Hepatocyte (in vitro differentiated cells): ENCODE measurements around the gene SMIM24. TPM values are rescaled to one million over a fixed set of nuclear protein-coding genes. Genes with fewer than 3 reads are reported as not detected.

Experiments
- DNase-seq: peaks from one replicate; pipeline ENCODE4 v3.0.0-alpha.2; 2016; ENCODE audit warnings: low spot score
- H2AFZ ChIP-seq: fragments of 200-600 bp; sonication (generic); 2 replicates; pipeline ENCODE4 v1.6.0; 2016; ENCODE audit warnings: antibody characterized with exemption, mild to moderate bottlenecking
- H3K27ac ChIP-seq: fragments of 200-600 bp; sonication (generic); 2 replicates; pipeline ENCODE4 v1.5.1; 2016; ENCODE audit warnings: mild to moderate bottlenecking
- H3K27me3 ChIP-seq: fragments of 200-600 bp; sonication (generic); 2 replicates; pipeline ENCODE4 v1.6.1; 2016
- H3K36me3 ChIP-seq: fragments of 200-600 bp; sonication (generic); replicated peaks from 2 replicates; pipeline ENCODE4 v1.5.1; 2016; ENCODE audit warnings: low read depth; ENCODE audit not compliant: insufficient read depth
- H3K4me1 ChIP-seq: fragments of 200-600 bp; sonication (generic); 2 replicates; pipeline ENCODE4 v1.5.1; 2016; ENCODE audit warnings: mild to moderate bottlenecking, moderate library complexity; ENCODE audit not compliant: insufficient read depth
- H3K4me2 ChIP-seq: fragments of 200-600 bp; sonication (generic); 2 replicates; pipeline ENCODE4 v1.6.0; 2016
- H3K4me3 ChIP-seq: fragments of 200-600 bp; sonication (generic); 2 replicates; pipeline ENCODE4 v1.5.1; 2016; ENCODE audit warnings: mild to moderate bottlenecking
- H3K79me2 ChIP-seq: fragments of 200-600 bp; sonication (generic); 2 replicates; pipeline ENCODE4 v1.6.0; 2017; ENCODE audit warnings: mild to moderate bottlenecking
- H3K9me2 ChIP-seq: fragments of 200-600 bp; sonication (generic); replicated peaks from 2 replicates; pipeline ENCODE4 v1.6.0; 2017; ENCODE audit warnings: mild to moderate bottlenecking; ENCODE audit not compliant: insufficient read depth
- H3K9me3 ChIP-seq: fragments of 200-600 bp; sonication (generic); 2 replicates; pipeline ENCODE4 v1.5.1; 2016; ENCODE audit warnings: low read depth, mild to moderate bottlenecking
- H4K20me1 ChIP-seq: fragments of 200-600 bp; sonication (generic); 2 replicates; pipeline ENCODE4 v1.6.0; 2016; ENCODE audit warnings: mild to moderate bottlenecking; ENCODE audit not compliant: insufficient read depth, poor library complexity, severe bottlenecking
- EZH2 ChIP-seq: fragments of 200-600 bp; sonication (generic); IDR thresholded peaks from 2 replicates; pipeline ENCODE4 v1.6.1; 2016; ENCODE audit warnings: antibody characterized with exemption, mild to moderate bottlenecking, borderline replicate concordance
- EZH2phosphoT487 ChIP-seq: fragments of 200-600 bp; sonication (generic); IDR thresholded peaks from one replicate; pipeline ENCODE4 v1.6.1; 2018; ENCODE audit warnings: antibody characterized with exemption, mild to moderate bottlenecking, low read depth, moderate library complexity; ENCODE audit not compliant: unreplicated experiment, severe bottlenecking
- WGBS: methylation state at CpG from one replicate; pipeline ENCODE4 v1.1.6; 2016; ENCODE audit warnings: low lambda C conversion rate; ENCODE audit errors: missing lambda C conversion rate; 5-methylcytosine and 5-hydroxymethylcytosine counted together
- polyA plus RNA-seq: library from polyadenylated mRNA; unstranded; fragments of >200 nt; fragmentation: Nextera tagmentation; extraction: Ambion mirVana; gene quantifications from 2 replicates; pipeline ENCODE4 v1.2.1, GENCODE V29; 2016
- total RNA-seq: library from RNA; depleted of rRNA; stranded (reverse); fragments of >200 nt; gene quantifications from 2 replicates; pipeline ENCODE4 v1.2.3, GENCODE V29; 2014
- TF ChIP-seq, protein P1 (sequence below): fragments of 200-600 bp; sonication (generic); IDR thresholded peaks from 2 replicates; pipeline ENCODE4 v1.5.1; 2016; ENCODE audit warnings: antibody characterized with exemption, mild to moderate bottlenecking; ENCODE audit not compliant: poor library complexity

SMIM24 gene
- total and polyA plus RNA-seq, 2 experiments from 2014 or later: 81.2 to 151 TPM

DNA sequence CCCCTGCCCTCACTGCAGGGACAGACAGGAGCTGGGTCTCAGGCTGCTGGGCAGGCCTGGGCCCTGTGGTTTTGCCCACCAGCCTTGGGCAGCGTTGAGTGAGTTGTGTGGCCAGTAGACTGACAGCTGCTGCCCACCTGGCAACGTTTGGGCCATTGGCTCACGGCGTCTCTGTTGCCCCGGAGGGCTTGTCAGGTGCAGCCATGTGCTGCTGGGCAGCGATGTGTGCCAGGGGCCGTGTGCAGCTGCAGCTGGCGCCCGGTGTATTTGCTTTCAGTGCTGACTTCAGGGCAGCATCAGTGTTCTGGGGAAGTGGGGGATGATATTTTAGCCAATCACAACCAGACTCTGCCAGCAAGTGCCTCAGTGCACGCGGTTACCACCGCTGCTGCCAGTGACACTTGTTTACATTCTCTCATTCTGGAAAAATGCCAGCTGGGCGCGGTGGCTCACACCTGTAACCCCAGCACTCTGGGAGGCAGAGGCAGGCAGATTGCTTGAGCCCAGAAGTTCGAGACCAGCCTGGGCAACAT, 36.4 kb upstream of the SMIM24 start:
- H3K9me2 ChIP-seq: no peaks in the 10 kb centered on the region
- 87% methylated on average over 15 of the region's 15 CpGs for WGBS
- peaks cover 7% of the 10 kb centered on the region for H3K4me1 ChIP-seq

GRCh38 chr19:3515891-3516422, 35.6 kb upstream of the SMIM24 start:
- peaks cover 100% of the 10 kb centered on the region for H4K20me1 ChIP-seq
- H3K4me1 ChIP-seq: peaks cover 7% of the 10 kb centered on the region
- TF ChIP-seq, protein P1, sequence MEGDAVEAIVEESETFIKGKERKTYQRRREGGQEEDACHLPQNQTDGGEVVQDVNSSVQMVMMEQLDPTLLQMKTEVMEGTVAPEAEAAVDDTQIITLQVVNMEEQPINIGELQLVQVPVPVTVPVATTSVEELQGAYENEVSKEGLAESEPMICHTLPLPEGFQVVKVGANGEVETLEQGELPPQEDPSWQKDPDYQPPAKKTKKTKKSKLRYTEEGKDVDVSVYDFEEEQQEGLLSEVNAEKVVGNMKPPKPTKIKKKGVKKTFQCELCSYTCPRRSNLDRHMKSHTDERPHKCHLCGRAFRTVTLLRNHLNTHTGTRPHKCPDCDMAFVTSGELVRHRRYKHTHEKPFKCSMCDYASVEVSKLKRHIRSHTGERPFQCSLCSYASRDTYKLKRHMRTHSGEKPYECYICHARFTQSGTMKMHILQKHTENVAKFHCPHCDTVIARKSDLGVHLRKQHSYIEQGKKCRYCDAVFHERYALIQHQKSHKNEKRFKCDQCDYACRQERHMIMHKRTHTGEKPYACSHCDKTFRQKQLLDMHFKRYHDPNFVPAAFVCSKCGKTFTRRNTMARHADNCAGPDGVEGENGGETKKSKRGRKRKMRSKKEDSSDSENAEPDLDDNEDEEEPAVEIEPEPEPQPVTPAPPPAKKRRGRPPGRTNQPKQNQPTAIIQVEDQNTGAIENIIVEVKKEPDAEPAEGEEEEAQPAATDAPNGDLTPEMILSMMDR: no peak
- TF ChIP-seq EZH2phosphoT487 (no peak), EZH2 (no peak)
- H3K36me3 ChIP-seq: no peaks in the 10 kb centered on the region
- DNase-seq: no peak
- no peak overlapping the region for H3K4me3 ChIP-seq
- H2AFZ ChIP-seq: no peak overlapping the region
- peaks cover 100% of the 10 kb centered on the region for H3K79me2 ChIP-seq
- no peaks in the 10 kb centered on the region for H3K27me3 ChIP-seq
- no peak overlapping the region for H3K4me2 ChIP-seq
- H3K27ac ChIP-seq: no peak overlapping the region
- no peaks in the 10 kb centered on the region for H3K9me3 ChIP-seq
- WGBS: 94% methylated on average over 15 of the region's 15 CpGs
- no peaks in the 10 kb centered on the region for H3K9me2 ChIP-seq

More for the DNA sequence above, 36.4 kb upstream of the SMIM24 start:
- TF ChIP-seq EZH2: no peak
- no peak for TF ChIP-seq EZH2phosphoT487
- TF ChIP-seq, protein P1: no peak
- DNase-seq: no peak
- H3K36me3 ChIP-seq: no peaks in the 10 kb centered on the region
- peaks cover 100% of the 10 kb centered on the region for H3K79me2 ChIP-seq
- H2AFZ ChIP-seq: no peak overlapping the region
- H3K4me2 ChIP-seq: no peak overlapping the region
- H3K27me3 ChIP-seq: no peaks in the 10 kb centered on the region
- no peaks in the 10 kb centered on the region for H3K9me3 ChIP-seq
- H3K4me3 ChIP-seq: no peak overlapping the region
- H3K27ac ChIP-seq: no peak overlapping the region
- H4K20me1 ChIP-seq: peaks cover 100% of the 10 kb centered on the region

GRCh38 chr19:3514930-3515329, 34.6 kb upstream of the SMIM24 start:
- 77% methylated on average over 12 of the region's 12 CpGs for WGBS
- Histone ChIP-seq H3K79me2 (peaks cover 100% of the 10 kb centered on the region), H4K20me1 (peaks cover 100% of the 10 kb centered on the region)

More at GRCh38 chr19:3514930-3515329, 34.6 kb upstream of the SMIM24 start:
- Histone ChIP-seq H3K27me3 (no peaks in the 10 kb centered on the region), H3K9me2 (no peaks in the 10 kb centered on the region), H3K27ac (no peak overlapping the region), H3K4me2 (no peak overlapping the region), H3K4me1 (peaks cover 7% of the 10 kb centered on the region), H3K36me3 (no peaks in the 10 kb centered on the region), H3K9me3 (no peaks in the 10 kb centered on the region), H2AFZ (no peak overlapping the region), H3K4me3 (no peak overlapping the region)
- TF ChIP-seq, protein P1: no peak
- no peak for TF ChIP-seq EZH2phosphoT487
- TF ChIP-seq EZH2: no peak
- no peak for DNase-seq
